CD4-positive, CD25-positive, alpha-beta regulatory T cell (primary cell): ENCODE measurements around the gene F10. TPM values are rescaled to one million over a fixed set of nuclear protein-coding genes. Genes with fewer than 3 reads are reported as not detected.
"Not testable (repeated sequence)": the region's sequence is repeated elsewhere in the genome, so short reads cannot be mapped to it uniquely, and the experiment has no call there.

Source experiments
- ATAC-seq, 2 donors: fragments of 150-1000 bp; cut with Tn5 transposase; one replicate each; pipeline ENCODE4 v1.10.0; 2021; ENCODE audit warnings: low read depth in 2 of 2, moderate number of reproducible peaks in 2 of 2, moderate library complexity in 1 of 2
- DNase-seq, 3 donors: peaks; one replicate each; pipeline versions ENCODE4 v3.0.0 to v3.0.0-alpha.2; 2012 to 2022; ENCODE audit warnings: mixed read lengths in 1 of 3
- H3K27ac ChIP-seq: one replicate; pipeline ENCODE4 v1.7.0; 2013; ENCODE audit warnings: mild to moderate bottlenecking, low read length; ENCODE audit not compliant: insufficient read depth, poor library complexity, severe bottlenecking
- H3K27me3 ChIP-seq: one replicate; pipeline ENCODE4 v1.7.0; 2013; ENCODE audit warnings: low read length; ENCODE audit not compliant: control insufficient read depth, insufficient read depth
- H3K36me3 ChIP-seq: one replicate; pipeline ENCODE4 v1.7.0; 2013; ENCODE audit warnings: mild to moderate bottlenecking, low read length, moderate library complexity; ENCODE audit not compliant: control insufficient read depth, insufficient read depth
- H3K4me1 ChIP-seq: 2 replicates; pipeline ENCODE4 v1.7.0; 2013; ENCODE audit warnings: mild to moderate bottlenecking, low read length; ENCODE audit not compliant: insufficient read depth, control insufficient read depth, poor library complexity, severe bottlenecking
- H3K4me3 ChIP-seq: one replicate; pipeline ENCODE4 v1.7.0; 2013; ENCODE audit warnings: low read depth, mild to moderate bottlenecking, low read length, moderate library complexity
- H3K9me3 ChIP-seq, 2 experiments: 1 replicate in 1 of 2; 2 replicates in 1 of 2; pipeline ENCODE4 v1.7.0; 2013; ENCODE audit warnings: low read length in 2 of 2, mild to moderate bottlenecking in 1 of 2, moderate library complexity in 1 of 2; ENCODE audit not compliant: control insufficient read depth in 2 of 2
- H3K27ac Mint-ChIP-seq, 3 donors: one replicate each; pipeline ENCODE4 v1.8.0; 2020 to 2022; ENCODE audit warnings: mild to moderate bottlenecking in 3 of 3, mixed read lengths in 3 of 3, moderate library complexity in 2 of 3
- H3K27me3 Mint-ChIP-seq: one replicate; pipeline ENCODE4 v1.8.0; 2022; ENCODE audit warnings: mild to moderate bottlenecking, mixed read lengths
- H3K36me3 Mint-ChIP-seq: one replicate; pipeline ENCODE4 v1.8.0; 2020; ENCODE audit warnings: mixed read lengths
- H3K4me1 Mint-ChIP-seq, 4 donors: one replicate each; pipeline ENCODE4 v1.8.0; 2020 to 2022; ENCODE audit warnings: mixed read lengths in 4 of 4, mild to moderate bottlenecking in 1 of 4
- H3K4me3 Mint-ChIP-seq, 4 donors: one replicate each; pipeline ENCODE4 v1.8.0; 2020 to 2022; ENCODE audit warnings: mild to moderate bottlenecking in 4 of 4, mixed read lengths in 4 of 4, moderate library complexity in 3 of 4
- H3K9me3 Mint-ChIP-seq, 7 donors: one replicate each; pipeline ENCODE4 v1.8.0; 2020 to 2022; ENCODE audit warnings: mixed read lengths in 7 of 7, mild to moderate bottlenecking in 3 of 7, moderate library complexity in 2 of 7
- polyA plus RNA-seq, 4 donors: library from polyadenylated mRNA; unstranded; fragments of 300-500 nt; fragmentation: Illumina TruSeq; gene quantifications; one replicate each; pipeline ENCODE4 v1.2.3, GENCODE V29; 2021
- total RNA-seq: library from RNA; stranded (reverse); gene quantifications from one replicate; pipeline ENCODE4 v1.2.3, GENCODE V29; 2022

F10 gene
- total and polyA plus RNA-seq, 5 donors from 2014 or later = 0.11 TPM; not detected in 4

DNA sequence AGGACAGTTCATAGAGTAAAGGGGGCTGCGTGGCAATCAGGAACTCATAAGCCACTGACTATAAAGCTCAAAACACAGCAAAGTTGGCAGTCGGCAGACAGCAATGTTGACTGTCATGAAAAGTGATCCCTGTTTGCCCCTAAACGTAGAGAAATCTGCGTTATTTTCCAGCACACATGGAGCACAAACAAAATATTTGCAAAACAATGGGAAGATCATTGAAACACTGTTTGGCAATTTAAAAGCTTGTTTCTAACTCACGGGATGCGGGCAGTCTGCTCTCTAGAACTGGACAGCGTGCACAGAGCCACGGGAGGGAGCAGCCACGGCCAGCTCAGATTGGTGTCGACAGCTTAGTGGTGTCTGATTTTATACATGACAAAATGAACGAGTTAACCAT lies 23.5 kb upstream of the F10 start:
- H3K36me3 ChIP-seq = no peaks in the 10 kb centered on the region

DNA sequence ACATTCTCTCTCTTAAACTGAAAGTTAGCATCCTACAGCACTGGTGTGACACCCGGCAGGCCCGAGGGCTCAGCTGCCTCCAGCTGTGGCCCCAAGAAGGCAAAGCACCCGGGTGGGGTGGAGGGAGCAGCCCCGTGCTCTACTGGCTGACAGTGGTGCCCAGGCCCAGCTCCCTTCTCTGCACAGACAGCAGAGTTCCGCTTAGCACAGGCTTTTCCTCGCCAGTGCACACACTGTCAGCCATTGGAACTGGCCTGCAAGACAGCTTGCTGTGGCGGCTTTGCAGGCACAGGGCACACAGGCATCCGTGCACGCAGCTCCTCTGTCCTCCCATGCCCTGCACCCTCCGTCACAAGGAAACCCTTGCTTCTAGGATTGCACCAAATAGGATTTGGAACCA lies 20.3 kb upstream of the F10 start:
- not testable (repeated sequence) for H3K4me3 ChIP-seq, H3K4me1 ChIP-seq, H3K4me3 Mint-ChIP-seq, H3K27me3 ChIP-seq, H3K36me3 Mint-ChIP-seq, H3K27ac ChIP-seq, H3K27ac Mint-ChIP-seq, H3K9me3 ChIP-seq, H3K36me3 ChIP-seq, H3K4me1 Mint-ChIP-seq, H3K27me3 Mint-ChIP-seq, DNase-seq, H3K9me3 Mint-ChIP-seq, ATAC-seq

More for the DNA sequence above, 23.5 kb upstream of the F10 start:
- no peaks in the 10 kb centered on the region for H3K4me1 ChIP-seq
- DNase-seq (no peak), ATAC-seq (no peak)
- Mint-ChIP-seq H3K27ac (no peak overlapping the region), H3K4me3 (no peak overlapping the region), H3K36me3 (peaks cover 3% of the 10 kb centered on the region), H3K4me1 (no peaks in the 10 kb centered on the region), H3K9me3 (peaks cover 0 to 7% (median 0%) of the 10 kb centered on the region in 7 donors), H3K27me3 (no peaks in the 10 kb centered on the region)
- H3K27me3 ChIP-seq = no peaks in the 10 kb centered on the region
- H3K27ac ChIP-seq = no peak overlapping the region
- H3K9me3 ChIP-seq = no peaks in the 10 kb centered on the region
- H3K4me3 ChIP-seq = no peak overlapping the region

DNA sequence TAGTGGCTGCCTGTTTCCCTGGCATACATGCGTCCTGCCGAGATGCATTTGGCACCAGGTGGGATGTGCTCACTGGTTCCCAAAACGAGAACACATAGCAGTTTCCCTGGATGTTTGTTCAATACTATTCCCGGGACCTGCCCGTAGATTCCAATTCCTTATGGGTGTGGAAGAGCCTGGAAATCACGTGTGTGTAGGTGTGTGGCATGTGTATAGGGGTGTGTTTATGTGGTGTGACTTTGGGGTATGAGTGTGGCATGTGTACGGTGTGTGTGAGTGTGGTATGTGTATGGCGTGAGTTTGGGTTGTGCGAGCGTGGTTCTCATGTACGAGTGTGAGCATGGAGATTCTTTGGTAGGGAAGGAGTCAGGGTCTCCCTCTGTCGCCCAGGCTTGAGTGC lies 19.9 kb upstream of the F10 start:
- Histone ChIP-seq H3K27me3 (no peaks in the 10 kb centered on the region), H3K36me3 (no peaks in the 10 kb centered on the region), H3K4me3 (no peak overlapping the region), H3K27ac (no peak overlapping the region), H3K4me1 (no peaks in the 10 kb centered on the region), H3K9me3 (no peaks in the 10 kb centered on the region)
- peak overlapping the region in 1 of 4 donors; percentile 62 for H3K4me3 Mint-ChIP-seq
- H3K9me3 Mint-ChIP-seq = peaks cover 0 to 5% (median 0%) of the 10 kb centered on the region in 7 donors
- no peaks in the 10 kb centered on the region for H3K27me3 Mint-ChIP-seq
- no peaks in the 10 kb centered on the region for H3K4me1 Mint-ChIP-seq
- no peak overlapping the region for H3K27ac Mint-ChIP-seq
- DNase-seq (no peak), ATAC-seq (no peak)
- no peaks in the 10 kb centered on the region for H3K36me3 Mint-ChIP-seq

DNA sequence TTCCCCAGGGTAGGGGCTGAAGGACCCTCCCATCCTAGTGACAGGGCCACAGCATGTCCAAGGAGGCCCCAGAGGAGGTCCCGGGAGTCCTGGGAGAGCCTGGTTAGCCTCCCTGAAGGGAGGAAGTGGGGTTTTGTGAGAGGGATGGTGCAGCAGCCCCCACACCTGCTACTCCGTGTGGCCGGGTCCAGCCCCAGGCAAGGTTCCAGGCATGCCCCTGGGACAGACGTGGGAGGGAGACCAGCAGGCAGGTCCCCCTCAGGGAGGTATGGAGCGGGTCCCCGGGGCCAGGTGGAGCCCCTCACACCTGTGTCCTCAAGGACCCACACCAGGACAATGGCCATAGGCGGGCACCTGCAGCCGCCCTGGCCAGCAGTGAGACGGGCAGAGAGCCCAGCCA lies 19.0 kb upstream of the F10 start:
- Histone ChIP-seq H3K36me3 (no peaks in the 10 kb centered on the region), H3K27ac (no peak overlapping the region), H3K27me3 (no peaks in the 10 kb centered on the region), H3K4me1 (no peaks in the 10 kb centered on the region), H3K9me3 (no peaks in the 10 kb centered on the region), H3K4me3 (no peak overlapping the region)
- Mint-ChIP-seq H3K4me3 (no peak overlapping the region), H3K9me3 (peaks cover 0 to 3% (median 0%) of the 10 kb centered on the region in 7 donors), H3K36me3 (no peaks in the 10 kb centered on the region), H3K4me1 (no peaks in the 10 kb centered on the region), H3K27ac (no peak overlapping the region), H3K27me3 (no peaks in the 10 kb centered on the region)
- DNase-seq = no peak
- no peak for ATAC-seq

DNA sequence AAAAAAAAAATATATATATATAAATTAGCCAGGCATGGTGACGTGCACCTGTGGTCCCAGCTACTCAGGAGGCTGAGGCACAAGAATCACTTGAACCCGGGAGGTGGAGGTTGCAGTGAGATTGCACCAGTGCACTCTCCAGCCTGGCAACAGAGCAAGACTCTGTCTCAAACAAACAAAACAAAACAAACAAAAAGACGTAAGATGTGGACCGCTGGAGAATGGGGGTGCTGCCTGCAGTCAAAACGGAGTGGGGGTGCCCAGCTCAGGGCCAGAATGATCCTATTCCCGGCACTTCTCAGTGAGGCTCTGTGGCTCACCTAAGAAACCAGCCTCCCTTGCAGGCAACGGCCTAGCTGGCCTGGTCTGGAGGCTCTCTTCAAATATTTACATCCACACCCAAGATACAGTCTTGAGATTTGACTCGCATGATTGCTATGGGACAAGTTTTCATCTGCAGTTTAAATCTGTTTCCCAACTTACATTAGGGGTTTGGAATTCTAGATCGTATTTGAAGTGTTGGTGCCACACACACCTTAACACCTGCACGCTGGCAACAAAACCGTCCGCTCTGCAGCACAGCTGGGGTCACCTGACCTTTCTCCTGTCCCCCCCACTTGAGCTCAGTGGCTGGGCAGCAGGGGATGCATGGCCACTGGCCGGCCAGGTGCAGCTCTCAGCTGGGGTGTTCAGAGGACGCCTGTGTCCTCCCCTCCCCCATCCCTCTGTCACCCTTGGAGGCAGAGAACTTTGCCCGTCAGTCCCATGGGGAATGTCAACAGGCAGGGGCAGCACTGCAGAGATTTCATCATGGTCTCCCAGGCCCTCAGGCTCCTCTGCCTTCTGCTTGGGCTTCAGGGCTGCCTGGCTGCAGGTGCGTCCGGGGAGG lies 17.3 kb upstream of the F10 start, which contains the start of gene F7:
Gene F7 (plus strand): TSS at position 760 of the 889 bp plus-strand sequence. CDS start 51 bp downstream, at position 811.
- Mint-ChIP-seq H3K4me3 (no peak within 1 kb of the TSS), H3K27me3 (no peaks in the 10 kb centered on the region), H3K36me3 (no peaks in the 10 kb centered on the region), H3K4me1 (peaks cover 0 to 2% (median 0%) of the 10 kb centered on the region in 4 donors), H3K27ac (no peak within 1 kb of the TSS), H3K9me3 (peaks cover 0 to 3% (median 0%) of the 10 kb centered on the region in 7 donors)
- Histone ChIP-seq H3K9me3 (no peaks in the 10 kb centered on the region), H3K36me3 (no peaks in the 10 kb centered on the region), H3K4me1 (peaks cover 10% of the 10 kb centered on the region), H3K27ac (no peak within 1 kb of the TSS), H3K4me3 (no peak within 1 kb of the TSS), H3K27me3 (no peaks in the 10 kb centered on the region)
- DNase-seq (no peak), ATAC-seq (no peak)

DNA sequence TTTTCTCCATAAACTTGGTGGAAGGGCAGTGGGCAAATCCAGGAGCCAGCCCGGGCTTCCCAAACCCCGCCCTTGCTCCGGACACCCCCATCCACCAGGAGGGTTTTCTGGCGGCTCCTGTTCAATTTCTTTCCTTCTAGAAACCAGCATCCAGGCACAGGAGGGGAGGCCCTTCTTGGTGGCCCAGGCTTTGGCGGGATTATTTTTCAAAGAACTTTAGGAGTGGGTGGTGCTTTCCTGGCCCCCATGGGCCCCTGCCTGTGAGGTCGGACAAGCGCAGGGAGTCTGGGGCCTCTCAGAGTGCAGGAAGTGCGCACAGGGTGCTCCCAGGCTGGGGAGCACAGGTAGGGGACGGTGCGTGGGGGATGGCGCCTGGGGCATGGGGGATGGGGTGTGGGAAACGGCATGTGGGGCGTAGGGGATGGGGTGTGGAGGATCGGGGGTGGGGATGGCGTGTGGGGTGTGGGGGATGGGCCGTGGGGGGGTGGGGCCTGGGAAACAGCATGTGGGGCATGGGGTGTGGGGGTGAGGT lies 16.6 kb upstream of the F10 start:
- ATAC-seq = no peak
- Mint-ChIP-seq H3K27me3 (no peaks in the 10 kb centered on the region), H3K9me3 (peaks cover 0 to 3% (median 0%) of the 10 kb centered on the region in 7 donors), H3K27ac (no peak overlapping the region), H3K4me3 (no peak overlapping the region), H3K36me3 (no peaks in the 10 kb centered on the region), H3K4me1 (peaks cover 0 to 4% (median 0%) of the 10 kb centered on the region in 4 donors)
- Histone ChIP-seq H3K4me1 (peaks cover 10% of the 10 kb centered on the region), H3K4me3 (no peak overlapping the region), H3K36me3 (no peaks in the 10 kb centered on the region), H3K9me3 (no peaks in the 10 kb centered on the region), H3K27me3 (no peaks in the 10 kb centered on the region), H3K27ac (no peak overlapping the region)
- DNase-seq = no peak

DNA sequence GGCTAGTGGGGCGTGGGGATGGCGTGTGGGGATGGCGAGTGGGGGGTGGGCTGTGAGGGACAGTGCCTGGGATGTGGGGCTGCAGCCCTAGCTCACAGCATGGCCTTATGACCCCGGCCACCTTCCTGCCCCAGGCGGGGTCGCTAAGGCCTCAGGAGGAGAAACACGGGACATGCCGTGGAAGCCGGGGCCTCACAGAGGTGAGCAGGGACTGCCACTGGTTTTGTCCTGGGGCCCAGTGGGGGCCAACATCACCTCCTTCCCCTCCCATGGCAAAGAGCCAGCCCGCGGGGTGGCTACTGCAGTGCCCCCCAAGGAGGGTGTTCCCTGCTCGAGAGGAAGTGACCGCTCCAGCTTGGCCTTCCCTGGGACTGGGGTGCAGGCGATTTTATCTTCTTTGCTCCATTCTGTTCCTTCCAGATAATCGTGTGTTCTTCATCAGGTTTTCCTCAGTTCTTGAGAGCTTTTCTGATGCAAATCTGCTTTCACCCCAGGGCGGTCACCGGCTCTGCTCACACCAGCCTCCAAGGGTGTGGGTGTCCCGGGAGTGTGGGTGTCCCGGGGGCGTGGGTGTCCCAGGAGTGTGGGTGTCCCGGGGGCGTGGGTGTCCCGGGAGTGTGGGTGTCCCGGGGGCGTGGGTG lies 15.8 kb upstream of the F10 start:
- Mint-ChIP-seq H3K27ac (no peak overlapping the region), H3K27me3 (no peaks in the 10 kb centered on the region), H3K4me1 (peaks cover 0 to 5% (median 0%) of the 10 kb centered on the region in 4 donors), H3K4me3 (no peak overlapping the region), H3K36me3 (no peaks in the 10 kb centered on the region), H3K9me3 (peaks cover 0 to 2% (median 0%) of the 10 kb centered on the region in 7 donors)
- no peaks in the 10 kb centered on the region for H3K9me3 ChIP-seq
- peaks cover 1% of the 10 kb centered on the region for H3K27me3 ChIP-seq
- no peaks in the 10 kb centered on the region for H3K36me3 ChIP-seq
- DNase-seq (no peak), ATAC-seq (no peak)
- no peak overlapping the region for H3K27ac ChIP-seq
- H3K4me1 ChIP-seq = peaks cover 10% of the 10 kb centered on the region
- no peak overlapping the region for H3K4me3 ChIP-seq
